ENCODE measurements around the gene ZMAT5.

ZMAT5 gene

DNA sequence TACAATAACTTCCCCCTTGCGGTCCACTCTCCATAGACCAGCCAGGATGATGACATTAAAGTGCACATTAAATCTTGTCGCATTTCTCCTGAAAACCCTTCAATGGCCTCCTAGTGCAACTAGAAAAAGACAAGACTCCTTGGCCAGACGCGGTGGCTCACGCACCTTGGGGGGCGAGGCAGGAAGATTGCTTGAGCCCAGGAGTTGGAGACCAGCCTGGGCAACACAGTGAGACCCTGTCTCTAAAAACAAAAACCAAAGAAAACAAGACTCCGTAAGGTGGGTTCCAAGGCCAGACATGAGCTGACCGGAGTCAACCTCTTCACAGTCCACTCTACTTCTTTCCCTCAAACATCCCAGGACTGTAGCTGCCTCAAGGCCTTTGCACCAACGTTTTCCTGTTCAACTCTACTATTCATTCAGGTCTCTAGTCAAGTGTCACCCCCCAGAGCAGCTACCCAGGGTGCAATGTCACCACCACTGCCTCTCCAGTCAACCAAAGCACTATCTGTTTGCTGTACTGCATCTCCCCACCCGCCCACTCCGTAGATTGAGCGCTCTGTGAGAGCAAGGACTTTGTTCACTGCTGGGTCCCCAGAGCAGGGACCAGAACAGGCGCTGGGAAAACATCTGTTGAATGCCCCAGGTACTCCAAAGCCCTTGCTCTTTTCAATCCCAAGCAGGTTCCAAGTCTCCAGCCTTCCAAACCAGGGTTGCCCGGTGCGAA, 739 bp downstream of the ZMAT5 start:
- in situ Hi-C loops (cut with HindIII; ENCODE audit: low pct_ligation_motif_present, low sequenced_read_pairs), result no loop called here
- no peak for DNase-seq
- H3K27me3 ChIP-seq (replicated peaks), result no peaks in the 10 kb centered on the region
- H3K36me3 ChIP-seq (replicated peaks), result peaks cover 7% of the 10 kb centered on the region
- H3K27ac ChIP-seq, result peak overlapping the region; percentile 91
- peak overlapping the region; percentile 100 for H3K4me3 ChIP-seq (ENCODE audit: low read depth, low read length)
- TF ChIP-seq, protein P1, sequence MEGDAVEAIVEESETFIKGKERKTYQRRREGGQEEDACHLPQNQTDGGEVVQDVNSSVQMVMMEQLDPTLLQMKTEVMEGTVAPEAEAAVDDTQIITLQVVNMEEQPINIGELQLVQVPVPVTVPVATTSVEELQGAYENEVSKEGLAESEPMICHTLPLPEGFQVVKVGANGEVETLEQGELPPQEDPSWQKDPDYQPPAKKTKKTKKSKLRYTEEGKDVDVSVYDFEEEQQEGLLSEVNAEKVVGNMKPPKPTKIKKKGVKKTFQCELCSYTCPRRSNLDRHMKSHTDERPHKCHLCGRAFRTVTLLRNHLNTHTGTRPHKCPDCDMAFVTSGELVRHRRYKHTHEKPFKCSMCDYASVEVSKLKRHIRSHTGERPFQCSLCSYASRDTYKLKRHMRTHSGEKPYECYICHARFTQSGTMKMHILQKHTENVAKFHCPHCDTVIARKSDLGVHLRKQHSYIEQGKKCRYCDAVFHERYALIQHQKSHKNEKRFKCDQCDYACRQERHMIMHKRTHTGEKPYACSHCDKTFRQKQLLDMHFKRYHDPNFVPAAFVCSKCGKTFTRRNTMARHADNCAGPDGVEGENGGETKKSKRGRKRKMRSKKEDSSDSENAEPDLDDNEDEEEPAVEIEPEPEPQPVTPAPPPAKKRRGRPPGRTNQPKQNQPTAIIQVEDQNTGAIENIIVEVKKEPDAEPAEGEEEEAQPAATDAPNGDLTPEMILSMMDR (IDR thresholded peaks at IDR 0.05; ENCODE audit: low read depth, low read length, missing control alignments), result no peak

DNA sequence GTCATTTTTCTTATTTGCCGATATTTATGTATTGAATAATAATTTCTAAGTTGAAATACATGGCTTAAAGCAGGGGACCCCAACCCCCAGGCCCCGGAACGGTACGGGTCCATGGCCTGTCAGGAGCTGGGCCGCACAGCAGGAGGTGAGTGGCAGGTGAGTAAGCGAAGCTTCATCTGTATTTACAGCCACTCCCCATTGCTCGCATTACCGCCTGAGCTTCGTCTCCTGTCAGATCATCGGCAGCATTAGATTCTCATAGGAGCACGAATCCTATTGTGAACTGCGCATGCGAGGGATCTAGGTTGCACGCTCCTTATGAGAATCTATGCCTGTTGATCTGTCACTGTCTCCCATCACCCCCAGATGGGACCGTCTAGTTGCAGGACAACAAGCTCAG, 4.5 kb downstream of the ZMAT5 start:
- H3K27ac ChIP-seq, result no peak overlapping the region
- in situ Hi-C loops (cut with HindIII; ENCODE audit: low pct_ligation_motif_present, low sequenced_read_pairs), result no loop called here
- DNase-seq, result no peak
- H3K36me3 ChIP-seq (replicated peaks), result no peaks in the 10 kb centered on the region
- H3K27me3 ChIP-seq (replicated peaks), result no peaks in the 10 kb centered on the region
- no peak overlapping the region for H3K4me3 ChIP-seq (ENCODE audit: low read depth, low read length)
- TF ChIP-seq, protein P1 (IDR thresholded peaks at IDR 0.05; ENCODE audit: low read depth, low read length, missing control alignments), result no peak

DNA sequence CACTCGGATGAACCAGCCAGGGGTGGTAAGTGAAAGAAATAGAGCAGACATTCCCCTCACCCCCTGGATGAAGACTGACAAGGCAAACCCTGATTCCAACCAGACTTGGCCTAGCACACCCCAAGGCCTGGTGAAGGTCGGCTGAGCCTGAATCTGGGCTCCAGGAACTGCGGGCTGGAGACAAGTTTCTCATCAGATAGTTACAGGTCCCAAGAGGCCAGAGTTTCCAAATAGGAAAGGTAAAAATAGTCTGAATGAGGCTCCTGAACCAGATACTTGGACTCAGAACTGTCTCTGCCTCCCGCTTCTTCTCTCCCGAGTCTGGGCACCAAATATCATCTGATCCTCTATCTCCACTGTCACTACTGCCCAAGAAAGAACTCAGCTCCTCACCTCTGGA, 7.8 kb downstream of the ZMAT5 start:
- H3K27ac ChIP-seq, result no peak overlapping the region
- DNase-seq, result no peak
- no peaks in the 10 kb centered on the region for H3K27me3 ChIP-seq (replicated peaks)
- H3K4me3 ChIP-seq (ENCODE audit: low read depth, low read length), result no peak overlapping the region
- in situ Hi-C loops (cut with HindIII; ENCODE audit: low pct_ligation_motif_present, low sequenced_read_pairs), result no loop called here
- H3K36me3 ChIP-seq (replicated peaks), result no peaks in the 10 kb centered on the region
- TF ChIP-seq, protein P1 (IDR thresholded peaks at IDR 0.05; ENCODE audit: low read depth, low read length, missing control alignments), result no peak

DNA sequence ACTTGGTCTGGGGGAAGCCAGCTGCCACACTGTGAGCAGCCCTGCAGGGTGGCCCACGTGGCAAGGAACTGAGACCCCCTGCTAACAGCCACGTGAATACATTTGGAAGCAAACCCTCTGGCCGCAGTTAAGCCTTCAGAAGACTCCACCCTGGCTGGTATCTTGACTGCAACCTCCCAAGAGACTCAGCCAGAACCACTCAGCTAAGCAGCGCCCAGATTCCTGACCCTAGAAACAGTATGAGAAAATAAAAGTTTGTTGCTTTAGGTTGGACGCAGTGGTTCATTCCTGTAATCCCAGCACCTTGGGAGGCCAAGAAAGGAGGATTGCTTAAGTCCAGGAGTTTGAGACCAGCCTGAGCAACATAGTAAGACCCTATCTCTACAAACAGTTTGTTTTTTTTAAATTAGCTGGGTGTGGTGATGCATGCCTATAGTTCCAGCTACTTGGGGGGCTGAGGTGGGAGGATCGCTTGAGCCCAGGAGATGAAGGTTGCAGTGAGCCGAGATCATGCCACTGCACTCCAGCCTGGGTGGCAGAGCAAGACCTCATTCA, 8.7 kb downstream of the ZMAT5 start:
- in situ Hi-C loops (cut with HindIII; ENCODE audit: low pct_ligation_motif_present, low sequenced_read_pairs), result no loop called here
- Histone ChIP-seq H3K36me3 (replicated peaks) (no peaks in the 10 kb centered on the region), H3K27me3 (replicated peaks) (no peaks in the 10 kb centered on the region), H3K4me3 (ENCODE audit: low read depth, low read length) (no peak overlapping the region), H3K27ac (no peak overlapping the region)
- TF ChIP-seq, protein P1 (IDR thresholded peaks at IDR 0.05; ENCODE audit: low read depth, low read length, missing control alignments), result no peak
- no peak for DNase-seq

DNA sequence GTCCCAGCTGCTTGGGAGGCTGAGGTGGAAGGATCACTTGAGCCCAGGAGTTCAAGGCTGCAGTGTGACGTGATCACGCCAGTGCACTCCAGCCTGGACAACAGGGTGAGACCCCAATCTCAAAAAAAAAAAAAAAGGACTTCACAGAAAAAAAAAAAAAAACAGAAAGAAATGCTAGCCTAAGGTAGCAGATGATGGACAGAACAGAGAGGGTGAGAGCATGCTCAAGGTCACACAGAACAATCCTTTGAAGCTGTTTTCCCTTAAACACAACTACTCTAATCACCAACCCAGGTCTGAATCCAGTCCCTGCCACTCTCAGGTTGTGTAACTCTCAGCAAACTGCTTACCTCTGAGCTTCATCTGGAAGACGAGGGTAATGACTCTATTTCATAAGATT, 9.7 kb downstream of the ZMAT5 start:
- in situ Hi-C loops (cut with HindIII; ENCODE audit: low pct_ligation_motif_present, low sequenced_read_pairs), result no loop called here
- Histone ChIP-seq H3K27me3 (replicated peaks) (no peaks in the 10 kb centered on the region), H3K4me3 (ENCODE audit: low read depth, low read length) (no peak overlapping the region), H3K27ac (no peak overlapping the region), H3K36me3 (replicated peaks) (no peaks in the 10 kb centered on the region)
- TF ChIP-seq, protein P1 (IDR thresholded peaks at IDR 0.05; ENCODE audit: low read depth, low read length, missing control alignments), result no peak
- no peak for DNase-seq

DNA sequence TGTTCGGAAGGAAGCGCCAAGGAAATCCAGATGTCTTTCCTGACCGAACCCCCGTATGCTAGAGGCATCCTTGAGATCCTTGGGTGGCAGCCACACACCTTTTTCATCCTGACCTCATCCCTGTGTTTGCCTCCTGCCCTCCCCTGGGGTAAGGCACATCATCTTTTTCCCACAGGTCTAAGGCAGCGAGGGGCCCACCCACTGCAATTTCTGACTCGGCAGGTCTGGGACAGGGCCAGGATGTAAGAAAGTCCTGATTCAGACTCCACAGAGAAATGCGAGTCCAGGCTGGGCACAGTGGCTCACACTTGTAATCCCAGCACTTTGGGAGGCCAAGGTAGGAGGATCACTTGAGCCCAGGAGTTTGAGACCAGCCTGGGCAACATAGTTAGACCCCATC, 10.5 kb downstream of the ZMAT5 start:
- DNase-seq, result no peak
- Histone ChIP-seq H3K36me3 (replicated peaks) (no peaks in the 10 kb centered on the region), H3K4me3 (ENCODE audit: low read depth, low read length) (no peak overlapping the region), H3K27me3 (replicated peaks) (no peaks in the 10 kb centered on the region), H3K27ac (no peak overlapping the region)
- in situ Hi-C loops (cut with HindIII; ENCODE audit: low pct_ligation_motif_present, low sequenced_read_pairs), result no loop called here
- TF ChIP-seq, protein P1 (IDR thresholded peaks at IDR 0.05; ENCODE audit: low read depth, low read length, missing control alignments), result no peak

Data from brain microvascular endothelial cell (primary cell).